ENCODE data around the gene NIF3L1.

- TF ChIP-seq TOX (CRISPR knock-in tag; IDR thresholded peaks at IDR 0.05; ENCODE audit: borderline replicate concordance): no peak
- TF ChIP-seq BACH2 (CRISPR knock-in tag; IDR thresholded peaks at IDR 0.05; ENCODE audit: borderline replicate concordance): no peak
- no peak for TF ChIP-seq PATZ1 (CRISPR knock-in tag; IDR thresholded peaks at IDR 0.05; ENCODE audit: borderline replicate concordance)
- TF ChIP-seq POU6F1 (CRISPR knock-in tag; IDR thresholded peaks at IDR 0.05; ENCODE audit: borderline replicate concordance, low read depth): no peak
- TF ChIP-seq TCF4 (CRISPR knock-in tag; IDR thresholded peaks at IDR 0.05; ENCODE audit: borderline replicate concordance): no peak
- no peak for TF ChIP-seq ZFP30 (CRISPR knock-in tag; IDR thresholded peaks at IDR 0.05)
- no peak for TF ChIP-seq OSR1 (CRISPR knock-in tag; IDR thresholded peaks at IDR 0.05)
- TF ChIP-seq ZFP3 (CRISPR knock-in tag; IDR thresholded peaks at IDR 0.05): no peak
- TF ChIP-seq CSDC2 (CRISPR knock-in tag; IDR thresholded peaks at IDR 0.05): no peak
- no peak for TF ChIP-seq PPARA (CRISPR knock-in tag; IDR thresholded peaks at IDR 0.05; ENCODE audit: borderline replicate concordance)
- no peak for TF ChIP-seq RARB (CRISPR knock-in tag; IDR thresholded peaks at IDR 0.05)
- TF ChIP-seq ISL1 (CRISPR knock-in tag; IDR thresholded peaks at IDR 0.05): no peak
- TF ChIP-seq GLIS3 (CRISPR knock-in tag; IDR thresholded peaks at IDR 0.05): no peak
These were observed 26.6 kb upstream of the NIF3L1 start for GRCh38 chr2:200862532-200863000.

Data from SK-N-SH treated with all-trans-retinoic acid at 6 μM for 48 hours (cell line).